Body of pancreas (tissue), 4 donors: ENCODE measurements around the gene ATP1A3. TPM values are rescaled to one million over a fixed set of nuclear protein-coding genes. Genes with fewer than 3 reads are reported as not detected.
A peak's percentile ranks its signal among the peaks of the same experiment; 100 is the strongest.

Experiments
- ATAC-seq: fragments of 150-250 bp; one replicate; pipeline ENCODE4 v1.9.1; 2016
- DNase-seq, 4 donors: peaks; one replicate each; pipeline ENCODE4 v3.0.0-alpha.2; 2019
- H3K27ac ChIP-seq, 4 donors: fragments of 200-600 bp; sonication (generic); 1 replicate in 3 of 4; 2 replicates in 1 of 4; pipeline versions ENCODE4 v1.5.1 to v1.6.1; 2016 to 2019; ENCODE audit warnings: mild to moderate bottlenecking in 1 of 4, mixed read lengths in 1 of 4, moderate library complexity in 1 of 4
- H3K27me3 ChIP-seq, 2 donors: fragments of 200-600 bp; sonication (generic); one replicate each; pipeline ENCODE4 v1.6.0; 2016; ENCODE audit warnings: mild to moderate bottlenecking in 1 of 2
- H3K36me3 ChIP-seq, 2 donors: fragments of 200-600 bp; sonication (generic); replicated peaks in 1 of 2; 2 replicates each; pipeline ENCODE4 v1.5.1; 2016; ENCODE audit warnings: low read depth in 2 of 2; ENCODE audit not compliant: insufficient read depth in 1 of 2
- H3K4me1 ChIP-seq: fragments of 200-600 bp; sonication (generic); one replicate; pipeline ENCODE4 v1.6.0; 2016
- H3K4me3 ChIP-seq, 2 donors: fragments of 200-600 bp; sonication (generic); 1 replicate in 1 of 2; 2 replicates in 1 of 2; pipeline ENCODE4 v1.5.1; 2016 to 2019
- H3K9me3 ChIP-seq, 3 donors: fragments of 200-600 bp; sonication (generic); 1 replicate in 2 of 3; 2 replicates in 1 of 3; pipeline ENCODE4 v1.5.1; 2016
- POLR2A ChIP-seq, 3 donors: fragments of 450-650 bp; IDR thresholded peaks; one replicate each; pipeline ENCODE4 v1.6.1; 2016; ENCODE audit warnings: antibody characterized with exemption in 3 of 3, mild to moderate bottlenecking in 2 of 3
- WGBS, 2 donors: methylation state at CpG; one replicate each; pipeline ENCODE4 v1.1.5; 2017; 5-methylcytosine and 5-hydroxymethylcytosine counted together
- intact Hi-C: fragments of 100-400 bp; cut with DNase I; formaldehyde crosslinking; loops from one replicate; pipeline ENCODE4 v1.15.1; 2023
- total RNA-seq, 2 donors: library from RNA; depleted of rRNA; stranded (reverse); fragments of >200 nt; gene quantifications; one replicate each; pipeline ENCODE4 v1.1.0, GENCODE V29; 2016
- TF ChIP-seq, protein P1 (sequence below), 7 experiments: fragments of 450-650 bp in 4 of 7; fragments of 200-600 bp in 3 of 7; sonication (generic) in 3 of 7; IDR thresholded peaks; one replicate each; pipeline ENCODE4 v1.5.1; 2016 to 2019; ENCODE audit warnings: antibody characterized with exemption in 7 of 7

Gene ATP1A3
- total RNA-seq, 2 donors from 2014 or later = 0.26 TPM; not detected in 1

DNA sequence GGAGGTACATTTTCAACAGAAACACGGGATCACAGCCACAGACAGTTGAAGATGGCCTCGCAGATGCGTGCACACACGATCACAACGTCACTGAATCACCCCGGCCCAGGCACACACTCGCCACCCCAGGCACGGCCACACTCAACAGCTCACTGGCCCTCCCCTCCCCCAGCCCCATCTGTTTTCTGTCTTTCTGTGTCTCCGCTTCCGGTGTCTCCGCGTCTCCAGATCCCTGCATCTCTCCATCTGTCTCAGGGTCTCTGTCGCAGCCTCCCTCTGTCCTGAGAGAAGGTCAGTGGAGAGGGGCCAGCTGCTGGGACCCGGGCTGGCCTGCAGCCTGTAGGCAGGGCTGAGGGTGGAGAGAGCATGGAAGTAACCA is 3.8 kb upstream of the ATP1A3 start:
- no peaks in the 10 kb centered on the region for H3K36me3 ChIP-seq
- intact Hi-C loops = no loop called here
- peaks cover 0 to 27% of the 10 kb centered on the region in 2 donors for H3K27me3 ChIP-seq
- DNase-seq (no peak), ATAC-seq (no peak)
- H3K4me3 ChIP-seq = no peak overlapping the region
- no peak for TF ChIP-seq POLR2A (IDR thresholded peaks at IDR 0.05)
- WGBS, 2 donors = 2 to 5% methylated on average over 11 to 14 of the region's 14 CpGs
- H3K27ac ChIP-seq = no peak overlapping the region
- H3K4me1 ChIP-seq = peaks cover 15% of the 10 kb centered on the region
- H3K9me3 ChIP-seq = no peaks in the 10 kb centered on the region

DNA sequence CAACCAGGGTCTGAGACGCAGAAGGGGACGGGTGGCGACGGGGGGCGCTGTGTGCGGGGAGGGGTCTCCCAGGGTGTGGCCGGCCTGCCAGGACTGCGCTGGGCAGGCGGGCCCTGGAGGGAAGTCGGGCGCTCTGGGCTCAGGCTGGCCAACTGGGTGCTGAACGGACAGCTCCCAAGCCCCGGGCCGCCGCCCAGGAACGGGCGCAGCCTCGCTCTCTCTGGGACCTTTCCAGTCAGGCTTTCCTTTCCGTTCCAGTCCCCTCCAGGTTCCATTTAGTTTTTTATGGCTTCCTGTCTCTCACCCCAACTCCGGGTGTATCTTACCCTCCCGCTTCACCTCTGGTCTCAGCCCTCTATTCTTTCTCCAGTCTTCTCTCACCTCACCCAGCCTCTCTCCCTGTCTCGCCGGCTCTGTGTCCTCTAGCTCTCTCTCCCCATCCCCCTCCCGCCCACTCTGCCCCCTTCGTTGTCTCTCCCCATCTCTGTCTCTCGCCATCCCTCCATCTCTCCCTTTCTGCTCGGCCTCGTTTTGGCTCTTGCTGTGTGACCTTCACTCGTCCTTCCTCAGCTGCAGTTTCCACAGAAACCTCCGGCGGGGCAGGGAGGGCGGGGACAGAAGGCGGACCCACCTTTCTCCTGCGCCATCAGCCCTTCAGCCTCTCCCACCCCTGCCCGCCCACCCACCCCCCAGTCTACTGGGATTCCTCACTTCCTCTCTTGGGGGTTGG is 3.3 kb upstream of the ATP1A3 start:
- WGBS, 2 donors = 1 to 2% methylated on average over 24 to 31 of the region's 35 CpGs
- H3K4me1 ChIP-seq = peaks cover 15% of the 10 kb centered on the region
- no peak overlapping the region for H3K27ac ChIP-seq
- H3K36me3 ChIP-seq = no peaks in the 10 kb centered on the region
- peak; percentile 28 to 56 (median 47) for DNase-seq
- H3K4me3 ChIP-seq = no peak overlapping the region
- peak; percentile 73 for ATAC-seq
- intact Hi-C loops = no loop called here
- no peak for TF ChIP-seq POLR2A (IDR thresholded peaks at IDR 0.05)
- TF ChIP-seq, protein P1, sequence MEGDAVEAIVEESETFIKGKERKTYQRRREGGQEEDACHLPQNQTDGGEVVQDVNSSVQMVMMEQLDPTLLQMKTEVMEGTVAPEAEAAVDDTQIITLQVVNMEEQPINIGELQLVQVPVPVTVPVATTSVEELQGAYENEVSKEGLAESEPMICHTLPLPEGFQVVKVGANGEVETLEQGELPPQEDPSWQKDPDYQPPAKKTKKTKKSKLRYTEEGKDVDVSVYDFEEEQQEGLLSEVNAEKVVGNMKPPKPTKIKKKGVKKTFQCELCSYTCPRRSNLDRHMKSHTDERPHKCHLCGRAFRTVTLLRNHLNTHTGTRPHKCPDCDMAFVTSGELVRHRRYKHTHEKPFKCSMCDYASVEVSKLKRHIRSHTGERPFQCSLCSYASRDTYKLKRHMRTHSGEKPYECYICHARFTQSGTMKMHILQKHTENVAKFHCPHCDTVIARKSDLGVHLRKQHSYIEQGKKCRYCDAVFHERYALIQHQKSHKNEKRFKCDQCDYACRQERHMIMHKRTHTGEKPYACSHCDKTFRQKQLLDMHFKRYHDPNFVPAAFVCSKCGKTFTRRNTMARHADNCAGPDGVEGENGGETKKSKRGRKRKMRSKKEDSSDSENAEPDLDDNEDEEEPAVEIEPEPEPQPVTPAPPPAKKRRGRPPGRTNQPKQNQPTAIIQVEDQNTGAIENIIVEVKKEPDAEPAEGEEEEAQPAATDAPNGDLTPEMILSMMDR (IDR thresholded peaks at IDR 0.05) = no peak
- no peaks in the 10 kb centered on the region for H3K9me3 ChIP-seq
- H3K27me3 ChIP-seq = peaks cover 0 to 27% of the 10 kb centered on the region in 2 donors

DNA sequence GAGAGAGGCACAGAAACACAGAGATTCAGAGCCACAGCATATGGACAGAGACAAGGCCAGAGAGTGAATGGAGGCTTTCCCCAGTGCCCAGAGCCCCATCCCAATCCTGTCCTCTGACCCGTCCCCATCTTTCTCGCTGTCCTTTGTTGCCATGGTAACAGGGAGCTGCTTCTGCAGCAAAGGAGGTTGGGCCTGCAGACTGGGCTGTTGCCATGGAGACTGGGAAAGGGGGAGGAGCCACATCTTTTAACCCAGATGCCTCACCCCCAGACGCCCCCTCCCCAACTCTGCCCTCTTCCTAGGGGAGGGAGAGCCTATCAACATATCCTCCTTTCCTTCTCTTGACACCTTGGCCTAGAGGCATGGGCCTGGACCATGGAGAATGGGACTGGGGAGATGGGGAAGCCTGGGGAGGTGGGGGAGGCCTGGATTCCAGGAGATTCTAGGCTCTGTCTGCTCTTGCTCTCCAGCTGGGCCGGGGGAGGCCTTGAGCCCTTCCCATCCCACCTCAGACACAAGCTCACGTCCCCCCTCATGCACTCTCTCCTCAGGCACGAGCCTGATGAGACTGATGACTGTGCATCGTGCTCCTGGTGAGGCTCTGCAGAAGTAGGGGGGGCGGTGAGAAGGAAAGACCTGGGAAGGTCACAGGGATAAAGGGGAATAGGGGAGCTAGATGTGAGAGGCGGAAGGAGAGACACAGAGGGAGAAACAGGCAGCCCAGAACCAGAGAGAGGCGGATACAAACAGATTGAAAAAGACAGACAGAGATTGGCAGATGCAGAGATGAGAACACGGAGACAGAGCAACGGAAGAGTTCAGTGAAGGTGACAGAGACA is 2.1 kb upstream of the ATP1A3 start:
- TF ChIP-seq, protein P1 (IDR thresholded peaks at IDR 0.05) = no peak
- TF ChIP-seq POLR2A (IDR thresholded peaks at IDR 0.05) = no peak
- 29 to 40% methylated on average over 12 of the region's 12 CpGs for WGBS, 2 donors
- Histone ChIP-seq H3K4me3 (no peak overlapping the region), H3K9me3 (no peaks in the 10 kb centered on the region), H3K4me1 (peaks cover 15% of the 10 kb centered on the region), H3K27ac (no peak overlapping the region), H3K27me3 (peaks cover 0 to 27% of the 10 kb centered on the region in 2 donors), H3K36me3 (no peaks in the 10 kb centered on the region)
- intact Hi-C loops = no loop called here
- no peak for ATAC-seq
- DNase-seq = no peak

DNA sequence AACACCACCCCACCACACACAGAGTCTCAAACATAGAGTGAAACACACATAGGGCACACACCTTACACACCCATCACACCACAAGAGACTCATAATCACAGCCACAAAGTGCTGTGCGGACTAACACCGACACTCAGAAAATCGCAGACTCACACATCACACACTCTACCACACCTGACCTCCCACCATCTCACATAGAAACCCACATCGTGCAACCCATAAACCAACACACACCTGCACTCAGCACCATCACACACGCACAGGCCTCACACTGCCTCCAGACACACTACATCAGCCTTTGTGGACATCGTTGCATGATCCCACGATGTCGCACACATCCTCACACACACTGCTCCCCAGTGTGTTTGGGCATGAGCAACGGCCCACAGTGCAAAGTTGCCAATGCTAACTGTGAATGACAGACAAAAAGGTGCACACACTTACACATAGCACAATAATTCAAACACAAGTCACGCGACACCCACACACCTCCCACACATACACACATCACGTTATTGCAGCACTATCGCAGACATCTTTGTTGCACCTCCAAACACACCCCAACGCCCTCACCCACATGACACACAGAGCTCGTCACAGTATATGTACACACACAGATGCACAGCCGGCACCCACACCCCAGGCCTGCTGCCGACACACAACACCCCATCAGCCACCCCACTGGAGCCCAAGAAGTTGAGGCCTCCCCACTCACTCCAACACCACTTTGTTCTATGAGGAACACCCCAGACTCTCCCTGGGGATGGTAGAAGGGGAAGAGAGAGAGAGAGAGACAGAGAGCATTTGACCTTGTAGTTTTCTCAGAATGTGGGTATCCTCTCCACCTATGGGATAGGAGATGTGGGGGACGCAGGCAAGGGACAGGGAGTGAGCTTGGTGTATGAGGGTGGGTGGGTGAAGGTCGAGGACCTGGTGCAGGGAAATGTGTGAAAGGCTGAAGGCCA is 1.2 kb upstream of the ATP1A3 start:
- H3K27me3 ChIP-seq = peaks cover 0 to 27% of the 10 kb centered on the region in 2 donors
- peaks cover 15% of the 10 kb centered on the region for H3K4me1 ChIP-seq
- 76 to 77% methylated on average over 19 of the region's 19 CpGs for WGBS, 2 donors
- DNase-seq = no peak
- H3K27ac ChIP-seq = no peak overlapping the region
- no peak overlapping the region for H3K4me3 ChIP-seq
- no peak for ATAC-seq
- H3K36me3 ChIP-seq = no peaks in the 10 kb centered on the region
- no peaks in the 10 kb centered on the region for H3K9me3 ChIP-seq
- intact Hi-C loops = no loop called here
- TF ChIP-seq, protein P1 (IDR thresholded peaks at IDR 0.05) = no peak
- no peak for TF ChIP-seq POLR2A (IDR thresholded peaks at IDR 0.05)
